ENCODE data around the gene CEP131. TPM values are rescaled to one million over a fixed set of nuclear protein-coding genes. Genes with fewer than 3 reads are reported as not detected.

The CEP131 gene
- total and polyA plus RNA-seq, 2 of the 4 experiments (the other 2 are of a cell fraction): 4.8 to 9.6 TPM

GRCh38 chr17:81206657-81207056 lies 16.1 kb downstream of the CEP131 start (continued):
- TF ChIP-seq MXI1 (IDR thresholded peaks at IDR 0.05; ENCODE audit: borderline replicate concordance, low read depth, low read length) (no peak), RFX5 (IDR thresholded peaks at IDR 0.05; ENCODE audit: low read depth, low read length) (no peak), USF2 (IDR thresholded peaks at IDR 0.05; ENCODE audit: low read depth, low read length) (no peak)

- dilution Hi-C loops (cut with HindIII; ENCODE audit: low sequenced_read_pairs, unreplicated experiment): no loop called here
- H3K14ac ChIP-seq (replicated peaks; ENCODE audit: low read depth, low read length): no peak overlapping the region
- H2BK120ac ChIP-seq (ENCODE audit: low read depth, low read length): no peak overlapping the region
- no peak overlapping the region for H2BK15ac ChIP-seq (ENCODE audit: low read depth, low read length)
- no peaks in the 10 kb centered on the region for H3K4me1 ChIP-seq (ENCODE audit: control insufficient read depth, insufficient read depth, low read length)
- no peak overlapping the region for H2BK20ac ChIP-seq (ENCODE audit: low read depth, low read length)
- H4K91ac ChIP-seq (ENCODE audit: insufficient read depth, low read depth, low read length): no peak overlapping the region
- DNase-seq (no peak), ATAC-seq (ENCODE audit: low read depth) (no peak)
- no peaks in the 10 kb centered on the region for H3K79me1 ChIP-seq (ENCODE audit: low read depth in 1 of 2, low read length in 2 of 2)
- no peak overlapping the region for H3K18ac ChIP-seq (ENCODE audit: low read depth, low read length)
- H3K27me3 ChIP-seq (ENCODE audit: control insufficient read depth, insufficient read depth, low read length): no peaks in the 10 kb centered on the region
- WGBS, 2 experiments (ENCODE audit: extremely low coverage in 2 of 2, insufficient read length in 1 of 2): 83% methylated on average over 3 of the region's 4 CpGs; no CpG with 5 or more reads in 1 of the 2 experiments
- BruUV-seq (replicated peaks): no TSS peak
- intact Hi-C loops (cut with micrococcal nuclease): no loop called here
- no peak overlapping the region for H3K4me3 ChIP-seq (ENCODE audit: insufficient read depth, low read depth, low read length)
- in situ Hi-C loops (cut with MboI; ENCODE audit: low sequenced_read_pairs): no loop called here
- peaks cover 5% of the 10 kb centered on the region; the same call in 1 of the 2 replicates for H4K20me1 ChIP-seq (ENCODE audit: insufficient read depth, low read length)
- H3K36me3 ChIP-seq (ENCODE audit: control insufficient read depth, insufficient read depth, low read length): peaks cover 5% of the 10 kb centered on the region; the same call in 1 of the 2 replicates
- no peak overlapping the region for H2BK5ac ChIP-seq (ENCODE audit: low read depth, low read length, poor library complexity, severe bottlenecking)
- H3K9ac ChIP-seq (ENCODE audit: low read depth, low read length): no peak overlapping the region
- no peak overlapping the region for H2AK5ac ChIP-seq (ENCODE audit: low read depth, low read length)
- H2AFZ ChIP-seq (replicated peaks; ENCODE audit: low read length, poor library complexity): no peak overlapping the region
- no peak overlapping the region for H3K23ac ChIP-seq (ENCODE audit: low read depth, low read length)
- ChIA-PET CTCF (no interaction called here), POLR2A (ENCODE audit: unreplicated experiment) (no interaction called here)
- 0 out of 2 replicates have a peak, but pooled peaks cover 6% of the 10 kb centered on the region for H3K9me1 ChIP-seq (ENCODE audit: insufficient read depth, low read length)
- no peak overlapping the region for H3K4me2 ChIP-seq (ENCODE audit: low read depth, low read length)
- H4K5ac ChIP-seq (ENCODE audit: low read depth, low read length): no peak overlapping the region
- H2AK9ac ChIP-seq (replicated peaks; ENCODE audit: low read depth, low read length, poor library complexity): no peak overlapping the region
- no peak overlapping the region for H3K56ac ChIP-seq (ENCODE audit: extremely low read depth, insufficient read depth, low read length)
- no peak overlapping the region for H3K4ac ChIP-seq (ENCODE audit: low read depth, low read length)
- H3K27ac ChIP-seq (ENCODE audit: insufficient read depth, low read length): no peak overlapping the region
- no peak overlapping the region for H4K8ac ChIP-seq (ENCODE audit: low read depth in 2 of 2, low read length in 2 of 2)
- no peaks in the 10 kb centered on the region for H3K9me3 ChIP-seq (ENCODE audit: control insufficient read depth, insufficient read depth, low read length)
- no peak for TF ChIP-seq MXI1 (IDR thresholded peaks at IDR 0.05; ENCODE audit: borderline replicate concordance, low read depth, low read length)
- no peak for TF ChIP-seq RFX5 (IDR thresholded peaks at IDR 0.05; ENCODE audit: low read depth, low read length)
- TF ChIP-seq RAD21 (IDR thresholded peaks at IDR 0.05; ENCODE audit: low read length): no peak
- TF ChIP-seq POLR2A (IDR thresholded peaks at IDR 0.05; ENCODE audit: low read depth, low read length): no peak
- TF ChIP-seq CHD1 (IDR thresholded peaks at IDR 0.05; ENCODE audit: low read depth, low read length): no peak
- no peak for TF ChIP-seq USF2 (IDR thresholded peaks at IDR 0.05; ENCODE audit: low read depth, low read length)
- TF ChIP-seq FOS (IDR thresholded peaks at IDR 0.05; ENCODE audit: low read depth, low read length): no peak
- no peak for TF ChIP-seq ELK1 (IDR thresholded peaks at IDR 0.05; ENCODE audit: borderline replicate concordance, low read depth, low read length)
- TF ChIP-seq MAFK (IDR thresholded peaks at IDR 0.05; ENCODE audit: low read depth, low read length): no peak
- no peak for TF ChIP-seq CEBPB (IDR thresholded peaks at IDR 0.05; ENCODE audit: low read depth, low read length)
- no peak for TF ChIP-seq CTCF (conservative IDR thresholded peaks at IDR 0.05; ENCODE audit: low read depth, low read length)
- no peak for TF ChIP-seq MAZ (IDR thresholded peaks at IDR 0.05; ENCODE audit: borderline replicate concordance, low read depth, low read length)
- no peak for TF ChIP-seq RCOR1 (IDR thresholded peaks at IDR 0.05; ENCODE audit: insufficient replicate concordance, low read length)
These were observed 16.6 kb downstream of the CEP131 start for GRCh38 chr17:81206166-81206565.

Data from IMR-90 (cell line).